ENCODE measurements around the gene STARD13. TPM values are rescaled to one million over a fixed set of nuclear protein-coding genes. Genes with fewer than 3 reads are reported as not detected.

STARD13 gene
- total and polyA plus RNA-seq, 9 donors, result 7.2 to 31.5 (median 14.0) TPM

- DNase-seq, result no peak
- Histone ChIP-seq H3K27me3 (no peaks in the 10 kb centered on the region), H3K9me3 (no peaks in the 10 kb centered on the region), H3K36me3 (no peaks in the 10 kb centered on the region), H3K4me3 (no peak overlapping the region), H3K4me1 (ENCODE audit: insufficient read depth) (peaks cover 1% of the 10 kb centered on the region), H3K27ac (no peak overlapping the region)
- 79 to 84% (median 82%) methylated on average over 11 of the region's 11 CpGs for WGBS, 3 donors
- intact Hi-C loops (cut with DNase I), result no loop called here
- TF ChIP-seq POLR2A (IDR thresholded peaks at IDR 0.05) (no peak), CTCF (IDR thresholded peaks at IDR 0.05) (no peak), EP300 (IDR thresholded peaks at IDR 0.05) (no peak)
Observed at GRCh38 chr13:33092073-33092987, 193.2 kb downstream of the STARD13 start.

GRCh38 chr13:33091415-33091774, 194.2 kb downstream of the STARD13 start:
- Histone ChIP-seq H3K4me3 (no peak overlapping the region), H3K4me1 (ENCODE audit: insufficient read depth) (peaks cover 1% of the 10 kb centered on the region), H3K36me3 (no peaks in the 10 kb centered on the region), H3K27ac (no peak overlapping the region), H3K9me3 (no peaks in the 10 kb centered on the region), H3K27me3 (no peaks in the 10 kb centered on the region)
- no peak for DNase-seq
- intact Hi-C loops (cut with DNase I), result no loop called here
- TF ChIP-seq POLR2A (IDR thresholded peaks at IDR 0.05) (no peak), CTCF (IDR thresholded peaks at IDR 0.05) (no peak), EP300 (IDR thresholded peaks at IDR 0.05) (no peak)
- 94 to 96% (median 96%) methylated on average over 5 of the region's 5 CpGs for WGBS, 3 donors

- WGBS, 3 donors, result 31 to 38% (median 33%) methylated on average over 4 of the region's 4 CpGs
- no peaks in the 10 kb centered on the region for H3K36me3 ChIP-seq
- H3K27me3 ChIP-seq, result no peaks in the 10 kb centered on the region
- peaks cover 1% of the 10 kb centered on the region for H3K4me1 ChIP-seq (ENCODE audit: insufficient read depth)
- H3K9me3 ChIP-seq, result no peaks in the 10 kb centered on the region
- intact Hi-C loops (cut with DNase I), result no loop called here
- no peak overlapping the region for H3K4me3 ChIP-seq
- no peak for DNase-seq
- H3K27ac ChIP-seq, result no peak overlapping the region
- TF ChIP-seq CTCF (IDR thresholded peaks at IDR 0.05) (no peak), POLR2A (IDR thresholded peaks at IDR 0.05) (no peak), EP300 (IDR thresholded peaks at IDR 0.05) (no peak)
Observed at GRCh38 chr13:33090755-33091414, 194.7 kb downstream of the STARD13 start.

GRCh38 chr13:33089311-33089710, 196.2 kb downstream of the STARD13 start:
- H3K4me1 ChIP-seq (ENCODE audit: insufficient read depth), result peaks cover 1% of the 10 kb centered on the region
- no peak overlapping the region for H3K27ac ChIP-seq
- no peaks in the 10 kb centered on the region for H3K27me3 ChIP-seq
- H3K4me3 ChIP-seq, result no peak overlapping the region
- WGBS, 3 donors, result 94 to 100% (median 96%) methylated on average over 3 of the region's 3 CpGs
- intact Hi-C loops (cut with DNase I), result no loop called here
- H3K36me3 ChIP-seq, result no peaks in the 10 kb centered on the region
- TF ChIP-seq POLR2A (IDR thresholded peaks at IDR 0.05) (no peak), EP300 (IDR thresholded peaks at IDR 0.05) (no peak), CTCF (IDR thresholded peaks at IDR 0.05) (no peak)
- H3K9me3 ChIP-seq, result no peaks in the 10 kb centered on the region
- no peak for DNase-seq
